GM18505 (cell line): Measurements from ENCODE around the gene MISP.

Source experiments
- ATAC-seq: cut with Tn5 transposase; IDR thresholded peaks from one replicate; pipeline ENCODE4 v1.9.1; 2021; ENCODE audit not compliant: unreplicated experiment
- POLR2A ChIP-seq: IDR thresholded peaks from 4 replicates; pipeline ENCODE4 v1.6.1; 2011; ENCODE audit warnings: borderline replicate concordance; ENCODE audit not compliant: insufficient read depth, insufficient read length; ENCODE audit errors: extremely low read depth

Gene MISP

GRCh38 chr19:746956-747355 lies 4.0 kb upstream of the MISP start:
- ATAC-seq, result no peak
- no peak for TF ChIP-seq POLR2A

GRCh38 chr19:747432-748273 lies 3.3 kb upstream of the MISP start:
- no peak for TF ChIP-seq POLR2A
- no peak for ATAC-seq

DNA sequence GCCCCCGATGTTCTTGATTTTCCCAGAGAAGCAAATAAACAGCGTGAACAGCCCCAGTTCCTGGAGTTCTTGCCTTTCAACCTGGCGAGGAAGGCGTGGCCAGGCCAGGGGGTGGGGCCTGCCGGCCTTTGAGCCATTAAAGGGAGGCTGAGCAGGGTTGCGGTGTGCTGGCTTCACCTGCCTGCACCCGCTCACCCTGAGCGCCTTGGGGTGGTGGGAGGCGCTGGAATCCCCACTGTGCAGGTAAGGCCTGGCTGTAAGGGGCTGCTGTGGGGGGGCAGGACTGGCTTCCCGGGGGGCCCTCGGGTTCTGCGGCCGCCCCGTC lies 2.7 kb upstream of the MISP start:
- no peak for TF ChIP-seq POLR2A
- no peak for ATAC-seq

GRCh38 chr19:749811-750210 lies 1.1 kb upstream of the MISP start:
- no peak for TF ChIP-seq POLR2A
- ATAC-seq, result no peak

- TF ChIP-seq POLR2A, result no peak
- no peak for ATAC-seq
Observed at GRCh38 chr19:751501-752341, 809 bp downstream of the MISP start.

GRCh38 chr19:752652-753517 lies 2.0 kb downstream of the MISP start:
- ATAC-seq, result no peak
- TF ChIP-seq POLR2A, result no peak

- ATAC-seq, result no peak
- no peak for TF ChIP-seq POLR2A
Observed at GRCh38 chr19:754530-754929, 3.6 kb downstream of the MISP start.

- ATAC-seq, result no peak
- no peak for TF ChIP-seq POLR2A
Observed at GRCh38 chr19:755063-755462, 4.2 kb downstream of the MISP start.

DNA sequence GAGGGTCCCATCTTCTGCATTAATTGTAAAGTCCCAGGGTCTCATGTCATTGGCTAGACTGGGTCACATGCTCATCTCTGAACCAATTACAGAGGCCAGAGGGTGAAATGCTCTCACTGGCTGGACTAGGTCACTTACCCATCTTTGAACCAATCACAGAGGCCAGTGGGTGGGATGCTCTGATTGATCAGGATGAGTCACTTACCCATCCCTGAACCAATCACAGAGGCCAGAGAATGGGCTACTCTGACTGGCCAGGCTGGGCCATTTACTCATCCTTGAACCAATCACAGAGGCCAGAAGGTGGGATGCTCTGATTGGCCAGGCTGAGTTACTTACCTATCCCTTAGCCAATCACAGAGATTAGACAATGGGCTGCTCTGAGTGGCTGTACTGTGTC lies 5.3 kb downstream of the MISP start:
- no peak for ATAC-seq
- no peak for TF ChIP-seq POLR2A

DNA sequence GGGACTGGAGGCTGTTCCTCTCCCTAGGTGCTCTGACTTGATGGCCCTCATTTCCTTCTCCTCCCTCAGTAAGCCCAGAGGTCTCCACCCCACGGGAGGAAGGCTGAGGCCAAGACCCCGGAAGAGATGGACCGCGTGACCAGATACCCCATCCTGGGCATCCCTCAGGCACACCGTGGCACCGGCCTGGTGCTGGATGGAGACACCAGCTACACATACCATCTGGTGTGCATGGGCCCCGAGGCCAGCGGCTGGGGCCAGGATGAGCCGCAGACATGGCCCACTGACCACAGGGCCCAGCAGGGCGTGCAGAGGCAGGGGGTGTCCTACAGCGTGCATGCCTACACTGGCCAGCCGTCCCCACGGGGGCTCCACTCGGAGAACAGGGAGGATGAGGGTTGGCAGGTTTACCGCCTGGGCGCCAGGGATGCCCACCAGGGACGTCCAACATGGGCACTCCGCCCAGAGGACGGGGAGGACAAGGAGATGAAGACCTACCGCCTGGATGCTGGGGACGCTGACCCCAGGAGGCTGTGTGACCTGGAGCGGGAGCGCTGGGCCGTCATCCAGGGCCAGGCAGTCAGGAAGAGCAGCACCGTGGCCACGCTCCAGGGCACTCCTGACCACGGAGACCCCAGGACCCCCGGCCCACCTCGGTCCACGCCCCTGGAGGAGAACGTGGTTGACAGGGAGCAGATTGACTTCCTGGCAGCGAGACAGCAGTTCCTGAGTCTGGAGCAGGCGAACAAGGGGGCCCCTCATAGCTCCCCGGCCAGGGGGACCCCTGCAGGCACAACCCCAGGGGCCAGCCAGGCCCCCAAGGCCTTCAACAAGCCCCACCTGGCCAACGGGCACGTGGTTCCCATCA lies 6.1 kb downstream of the MISP start:
- ATAC-seq, result no peak
- TF ChIP-seq POLR2A, result no peak

DNA sequence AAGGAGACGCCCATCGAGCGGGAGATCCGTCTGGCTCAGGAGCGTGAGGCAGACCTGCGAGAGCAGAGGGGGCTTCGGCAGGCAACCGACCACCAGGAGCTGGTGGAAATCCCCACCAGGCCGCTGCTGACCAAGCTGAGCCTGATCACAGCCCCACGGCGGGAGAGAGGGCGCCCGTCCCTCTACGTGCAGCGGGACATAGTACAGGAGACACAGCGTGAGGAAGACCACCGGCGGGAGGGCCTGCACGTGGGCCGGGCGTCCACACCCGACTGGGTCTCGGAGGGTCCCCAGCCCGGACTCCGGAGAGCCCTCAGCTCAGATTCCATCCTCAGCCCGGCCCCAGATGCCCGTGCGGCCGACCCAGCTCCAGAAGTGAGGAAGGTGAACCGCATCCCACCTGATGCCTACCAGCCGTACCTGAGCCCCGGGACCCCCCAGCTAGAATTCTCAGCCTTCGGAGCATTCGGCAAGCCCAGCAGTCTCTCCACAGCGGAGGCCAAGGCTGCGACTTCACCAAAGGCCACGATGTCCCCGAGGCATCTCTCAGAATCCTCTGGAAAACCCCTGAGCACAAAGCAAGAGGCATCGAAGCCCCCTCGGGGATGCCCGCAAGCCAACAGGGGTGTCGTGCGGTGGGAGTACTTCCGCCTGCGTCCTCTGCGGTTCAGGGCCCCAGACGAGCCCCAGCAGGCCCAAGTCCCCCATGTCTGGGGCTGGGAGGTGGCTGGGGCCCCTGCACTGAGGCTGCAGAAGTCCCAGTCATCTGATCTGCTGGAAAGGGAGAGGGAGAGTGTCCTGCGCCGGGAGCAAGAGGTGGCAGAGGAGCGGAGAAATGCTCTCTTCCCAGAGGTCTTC lies 7.1 kb downstream of the MISP start:
- TF ChIP-seq POLR2A, result no peak
- ATAC-seq, result no peak

GRCh38 chr19:763181-763580 lies 12.3 kb downstream of the MISP start:
- no peak for ATAC-seq
- TF ChIP-seq POLR2A, result no peak
